GM12878 (cell line): ENCODE data around the gene SPRR5. TPM values are rescaled to one million over a fixed set of nuclear protein-coding genes. Genes with fewer than 3 reads are reported as not detected.

Source experiments
- ATAC-seq: fragments of 200-7000 bp; cut with Tn5 transposase; 3 replicates; pipeline ENCODE4 v1.9.1; 2020; ENCODE audit warnings: mild to moderate bottlenecking, moderate library complexity
- BruUV-seq: library from RNA; stranded (reverse); fragments of 400-500 nt; replicated peaks from 2 replicates; lab custom pipeline; 2021; lab: Mats Ljungman, UMichigan
- CTCF ChIA-PET: fragments of 300-600 bp; sonication (Branson Sonifier 250); formaldehyde crosslinking; extraction: SDS; loops from one replicate; lab custom pipeline; 2021; ENCODE audit warnings: inconsistent platforms; lab: Yijun Ruan, JAX
- POLR2A ChIA-PET: fragments of 350-600 bp; formaldehyde crosslinking; extraction: SDS; loops from one replicate; lab custom pipeline; 2021; ENCODE audit warnings: inconsistent platforms; lab: Charles Lee
- RAD21 ChIA-PET: fragments of 300-600 bp; sonication (Branson Sonifier 250); formaldehyde crosslinking; loops from one replicate; lab custom pipeline; 2023; ENCODE audit warnings: antibody characterized with exemption; ENCODE audit not compliant: unreplicated experiment; lab: Charles Lee
- SMC1A ChIA-PET: fragments of 300-600 bp; sonication (Branson Sonifier 250); formaldehyde crosslinking; loops from one replicate; lab custom pipeline; 2023; ENCODE audit not compliant: unreplicated experiment, uncharacterized antibody; lab: Charles Lee
- DNase-seq: peaks from one replicate; pipeline ENCODE4 v3.0.0-alpha.2; 2011; ENCODE audit warnings: low read depth, low spot score
- FAIRE-seq: peaks from 3 replicates; lab custom pipeline; 2011; peaks lifted over from hg19 to GRCh38; lab: Jason Lieb, UNC
- H2AFZ ChIP-seq: 2 replicates; pipeline ENCODE4 v1.6.0; 2011; ENCODE audit warnings: low read depth, low read length, control low read depth; ENCODE audit not compliant: control insufficient read depth
- H3K27ac ChIP-seq: 2 replicates; pipeline ENCODE4 v1.5.1; 2011; ENCODE audit warnings: control low read depth; ENCODE audit not compliant: control insufficient read depth, insufficient read depth
- H3K27me3 ChIP-seq, 2 experiments: replicated peaks in 1 of 2; 2 replicates each; pipeline versions ENCODE4 v1.6.0 to v1.6.1; 2011; ENCODE audit warnings: low read length in 1 of 2; ENCODE audit not compliant: control insufficient read depth in 2 of 2, insufficient read depth in 2 of 2
- H3K36me3 ChIP-seq, 2 experiments: 2 replicates each; pipeline ENCODE4 v1.5.1; 2011; ENCODE audit warnings: low read length in 1 of 2; ENCODE audit not compliant: control insufficient read depth in 2 of 2, insufficient read depth in 2 of 2
- H3K4me1 ChIP-seq: 2 replicates; pipeline ENCODE4 v1.6.1; 2011; ENCODE audit warnings: mild to moderate bottlenecking, low read length, moderate library complexity, mixed read lengths; ENCODE audit not compliant: control insufficient read depth, insufficient read depth
- H3K4me2 ChIP-seq: 2 replicates; pipeline ENCODE4 v1.6.0; 2011; ENCODE audit warnings: control low read depth; ENCODE audit not compliant: control insufficient read depth, insufficient read depth
- H3K4me3 ChIP-seq: fragments of 200-600 bp; sonication (generic); 2 replicates; pipeline ENCODE4 v1.5.1; 2016
- H3K79me2 ChIP-seq: 2 replicates; pipeline ENCODE4 v1.6.0; 2011; ENCODE audit warnings: low read length; ENCODE audit not compliant: control insufficient read depth, insufficient read depth
- H3K9ac ChIP-seq: 2 replicates; pipeline ENCODE4 v1.8.0; 2011; ENCODE audit warnings: low read length, control low read depth, mixed read lengths; ENCODE audit not compliant: control insufficient read depth, insufficient read depth
- H3K9me3 ChIP-seq: replicated peaks from 3 replicates; pipeline ENCODE4 v1.5.1; 2011; ENCODE audit warnings: mild to moderate bottlenecking, low read length; ENCODE audit not compliant: control insufficient read depth, insufficient read depth
- H4K20me1 ChIP-seq: 2 replicates; pipeline ENCODE4 v1.6.0; 2011; ENCODE audit not compliant: control insufficient read depth, insufficient read depth
- ASH2L ChIP-seq: fragments of 300-600, 200-600 bp; sonication (generic); IDR thresholded peaks from 2 replicates; pipeline ENCODE4 v1.6.1; 2017; ENCODE audit warnings: low read depth, mild to moderate bottlenecking, borderline replicate concordance
- ATF7 ChIP-seq: fragments of 450-650 bp; IDR thresholded peaks from 2 replicates; pipeline ENCODE4 v1.6.1; 2016; ENCODE audit warnings: low read depth, mild to moderate bottlenecking
- CUX1 ChIP-seq: IDR thresholded peaks from 2 replicates; pipeline ENCODE4 v1.6.1; 2012; ENCODE audit warnings: improper control_type of control experiment, low read depth, low read length; ENCODE audit not compliant: insufficient replicate concordance
- ESRRA ChIP-seq: IDR thresholded peaks from 2 replicates; pipeline ENCODE4 v1.6.1; 2012; ENCODE audit warnings: mild to moderate bottlenecking, low read length, improper control_type of control experiment
- FOXM1 ChIP-seq: IDR thresholded peaks from 2 replicates; pipeline ENCODE4 v1.6.1; 2012; ENCODE audit warnings: low read depth, mild to moderate bottlenecking, inconsistent platforms, low read length, moderate library complexity
- HDAC2 ChIP-seq: fragments of 200-600 bp; sonication (generic); IDR thresholded peaks from 2 replicates; pipeline ENCODE4 v1.6.1; 2017
- KAT2A ChIP-seq: conservative IDR thresholded peaks from 2 replicates; pipeline ENCODE4 v1.6.1; 2011; ENCODE audit warnings: low read depth, low read length; ENCODE audit not compliant: control insufficient read depth
- NR2C1 ChIP-seq: fragments of 450-650 bp; IDR thresholded peaks from 2 replicates; pipeline ENCODE4 v1.6.1; 2017; ENCODE audit warnings: antibody characterized with exemption, mild to moderate bottlenecking, moderate library complexity
- RFX5 ChIP-seq: IDR thresholded peaks from 2 replicates; pipeline ENCODE4 v1.6.1; 2011; ENCODE audit warnings: low read depth, low read length, improper control_type of control experiment
- SKIL ChIP-seq: fragments of 450-650 bp; IDR thresholded peaks from 2 replicates; pipeline ENCODE4 v1.6.1; 2017; ENCODE audit warnings: mild to moderate bottlenecking, low read depth, inconsistent platforms; ENCODE audit not compliant: poor library complexity, severe bottlenecking
- SREBF2 ChIP-seq: IDR thresholded peaks from 2 replicates; pipeline ENCODE4 v1.6.1; 2012; ENCODE audit warnings: mild to moderate bottlenecking, low read length
- WRNIP1 ChIP-seq: IDR thresholded peaks from 2 replicates; pipeline ENCODE4 v1.6.1; 2011; ENCODE audit warnings: low read depth, low read length, improper control_type of control experiment, borderline replicate concordance
- ZNF217 ChIP-seq: fragments of 450-650 bp; IDR thresholded peaks from 2 replicates; pipeline ENCODE4 v1.6.1; 2017; ENCODE audit warnings: antibody characterized with exemption, mild to moderate bottlenecking
- ZNF384 ChIP-seq: IDR thresholded peaks from 2 replicates; pipeline ENCODE4 v1.6.1; 2012; ENCODE audit warnings: low read depth, mild to moderate bottlenecking, low read length, improper control_type of control experiment, borderline replicate concordance
- ZSCAN29 ChIP-seq: fragments of 450-650 bp; IDR thresholded peaks from 2 replicates; pipeline ENCODE4 v1.6.1; 2017; ENCODE audit warnings: mild to moderate bottlenecking, moderate library complexity
- WGBS: methylation state at CpG from one replicate; pipeline ENCODE4 v1.1.6; 2016; ENCODE audit warnings: low lambda C conversion rate; ENCODE audit not compliant: insufficient replicate concordance, insufficient coverage; ENCODE audit errors: missing lambda C conversion rate; 5-methylcytosine and 5-hydroxymethylcytosine counted together
- in situ Hi-C: fragments of 300-500 bp; cut with MboI; formaldehyde crosslinking; loops from 9 replicates; pipeline ENCODE4 v1.14.3; 2018; ENCODE audit warnings: mixed read lengths
- intact Hi-C: fragments of 100-400 bp; cut with micrococcal nuclease; formaldehyde crosslinking; loops from one replicate; pipeline ENCODE4 v1.14.2; 2022; ENCODE audit not compliant: unreplicated experiment
- polyA plus RNA-seq, 11 experiments: library from polyadenylated mRNA; depleted of rRNA in 4 of 11; unstranded in 6 of 11; stranded (reverse) in 5 of 11; fragments of >200 nt; fragmentation: Nextera tagmentation in 4 of 11; fragmentation: Illumina TruSeq in 1 of 11; extraction: Ambion mirVana in 4 of 11; extraction: Trizol in 1 of 11; gene quantifications; 1 replicate in 1 of 11; 2 replicates in 10 of 11; pipeline versions ENCODE4 v1.2.1 to v1.2.3, GENCODE V29; 2011 to 2016; ENCODE audit warnings: inconsistent platforms in 2 of 11, missing spikeins in 2 of 11, low read depth in 1 of 11
- total RNA-seq, 4 experiments: library from RNA; depleted of rRNA in 3 of 4; stranded (reverse); fragments of >200 nt in 3 of 4; fragmentation: Illumina TruSeq in 1 of 4; extraction: Trizol in 1 of 4; gene quantifications; 2 replicates each; pipeline versions ENCODE4 v1.2.1 to v1.2.3, GENCODE V29; 2013 to 2021

SPRR5 gene
- total and polyA plus RNA-seq, 10 of the 15 experiments (the other 5 are each of a cell fraction or from before 2014, with no cell fraction given): not detected

- no peaks in the 10 kb centered on the region; the same call in 1 of the 2 replicates for H4K20me1 ChIP-seq
- FAIRE-seq: no peak
- no TSS peak for BruUV-seq
- no peaks in the 10 kb centered on the region for H3K4me1 ChIP-seq
- CTCF ChIA-PET: no interaction called here
- H3K27ac ChIP-seq: no peak overlapping the region
- no peaks in the 10 kb centered on the region for H3K9me3 ChIP-seq
- in situ Hi-C loops: no loop called here
- RAD21 ChIA-PET: no interaction called here
- TF ChIP-seq SREBF2 (no peak), CUX1 (no peak), NR2C1 (no peak), HDAC2 (no peak), ATF7 (no peak), RFX5 (no peak), ASH2L (no peak), ZNF217 (no peak), SKIL (no peak), WRNIP1 (no peak), ZNF384 (no peak), ESRRA (no peak), FOXM1 (no peak), KAT2A (no peak), ZSCAN29 (no peak)
- TF ChIP-seq, all 136 proteins: peak for 0
- Histone ChIP-seq H3K79me2 (no peaks in the 10 kb centered on the region), H3K9ac (no peak overlapping the region), H2AFZ (no peak overlapping the region), H3K36me3 (no peaks in the 10 kb centered on the region), H3K27me3 (no peaks in the 10 kb centered on the region), H3K4me3 (no peak overlapping the region), H3K4me2 (no peak overlapping the region)
- DNase-seq: no peak
- ChIA-PET SMC1A (no interaction called here), POLR2A (no interaction called here)
- 25% methylated on average over 2 of the region's 2 CpGs for WGBS
- intact Hi-C loops: no loop called here
- ATAC-seq: no peak
These were observed 39.6 kb downstream of the SPRR5 start for GRCh38 chr1:152986578-152986977.
